H1 (cell line): ENCODE results near the gene APBA2. TPM values are rescaled to one million over a fixed set of nuclear protein-coding genes. Genes with fewer than 3 reads are reported as not detected.

Experiments
- CEBPB ChIP-seq: IDR thresholded peaks from 2 replicates; pipeline ENCODE4 v1.6.1; 2012; ENCODE audit warnings: low read depth, low read length
- CTBP2 ChIP-seq: IDR thresholded peaks from 2 replicates; pipeline ENCODE4 v1.7.0; 2011; ENCODE audit warnings: borderline replicate concordance, mild to moderate bottlenecking, moderate library complexity, mixed read lengths, low read length; ENCODE audit not compliant: insufficient read depth, insufficient read length
- EP300 ChIP-seq, 2 experiments: IDR thresholded peaks; 1 replicate in 1 of 2; 2 replicates in 1 of 2; pipeline ENCODE4 v1.6.1; 2011 to 2012; ENCODE audit warnings: low read depth in 2 of 2, low read length in 2 of 2, mild to moderate bottlenecking in 2 of 2, borderline replicate concordance in 1 of 2, inconsistent platforms in 1 of 2, moderate library complexity in 1 of 2
- HDAC2 ChIP-seq, 2 experiments: fragments of 300-600 bp in 1 of 2; sonication (generic) in 1 of 2; IDR thresholded peaks; 2 replicates each; pipeline ENCODE4 v1.6.1; 2011 to 2012; ENCODE audit warnings: low read depth in 2 of 2, low read length in 2 of 2, mild to moderate bottlenecking in 2 of 2, moderate library complexity in 2 of 2, borderline replicate concordance in 1 of 2, inconsistent platforms in 1 of 2
- RBBP5 ChIP-seq: IDR thresholded peaks from 2 replicates; pipeline ENCODE4 v1.7.1; 2012; ENCODE audit warnings: low read depth, mild to moderate bottlenecking, inconsistent platforms, low read length, moderate library complexity, borderline replicate concordance
- SIRT6 ChIP-seq: IDR thresholded peaks from one replicate; pipeline ENCODE4 v1.7.1; 2012; ENCODE audit warnings: low read length, inconsistent platforms
- SP1 ChIP-seq: IDR thresholded peaks from 2 replicates; pipeline ENCODE4 v1.6.1; 2011; ENCODE audit warnings: low read depth, low read length
- SP2 ChIP-seq: IDR thresholded peaks from 2 replicates; pipeline ENCODE4 v1.6.1; 2012; ENCODE audit warnings: mild to moderate bottlenecking, low read length, inconsistent platforms
- polyA plus RNA-seq, 7 experiments: library from polyadenylated mRNA; depleted of rRNA in 3 of 7; stranded (reverse) in 5 of 7; unstranded in 2 of 7; fragments of >200 nt in 5 of 7; fragments of 200-250 nt in 2 of 7; gene quantifications; 1 replicate in 5 of 7; 2 replicates in 1 of 7; 4 replicates in 1 of 7; pipeline versions ENCODE4 v1.2.1 to v1.2.3, GENCODE V29; 2011 to 2013; ENCODE audit warnings: missing spikeins in 2 of 7, mixed read lengths in 2 of 7
- total RNA-seq: library from RNA; stranded (reverse); fragmentation: NEBNext Ultra II Directional; extraction: Animal tissue kit (Norgen Biotek cat#: 25700); gene quantifications from 2 replicates; pipeline ENCODE4 v1.2.1, GENCODE V29; 2021

APBA2 gene
- total and polyA plus RNA-seq, 2 of the 8 experiments (the other 6 are each of a cell fraction or from before 2014, with no cell fraction given), result 15.5 to 19.0 TPM

GRCh38 chr15:29106551-29107290, 220.9 kb downstream of the APBA2 start (continued):
- no peak for TF ChIP-seq HDAC2 (IDR thresholded peaks at IDR 0.05; ENCODE audit: borderline replicate concordance in 1 of 2, low read depth in 2 of 2, low read length in 2 of 2)
- no peak for TF ChIP-seq RBBP5
- no peak for TF ChIP-seq EP300 (IDR thresholded peaks at IDR 0.05; ENCODE audit: borderline replicate concordance in 1 of 2, low read depth in 2 of 2, low read length in 2 of 2)
- TF ChIP-seq CTBP2, result no peak
- TF ChIP-seq SP1, result no peak
- TF ChIP-seq CEBPB, result no peak
- no peak for TF ChIP-seq SP2
- TF ChIP-seq SIRT6, result no peak
